ENCODE data around the gene PANK4.

Gene PANK4

DNA sequence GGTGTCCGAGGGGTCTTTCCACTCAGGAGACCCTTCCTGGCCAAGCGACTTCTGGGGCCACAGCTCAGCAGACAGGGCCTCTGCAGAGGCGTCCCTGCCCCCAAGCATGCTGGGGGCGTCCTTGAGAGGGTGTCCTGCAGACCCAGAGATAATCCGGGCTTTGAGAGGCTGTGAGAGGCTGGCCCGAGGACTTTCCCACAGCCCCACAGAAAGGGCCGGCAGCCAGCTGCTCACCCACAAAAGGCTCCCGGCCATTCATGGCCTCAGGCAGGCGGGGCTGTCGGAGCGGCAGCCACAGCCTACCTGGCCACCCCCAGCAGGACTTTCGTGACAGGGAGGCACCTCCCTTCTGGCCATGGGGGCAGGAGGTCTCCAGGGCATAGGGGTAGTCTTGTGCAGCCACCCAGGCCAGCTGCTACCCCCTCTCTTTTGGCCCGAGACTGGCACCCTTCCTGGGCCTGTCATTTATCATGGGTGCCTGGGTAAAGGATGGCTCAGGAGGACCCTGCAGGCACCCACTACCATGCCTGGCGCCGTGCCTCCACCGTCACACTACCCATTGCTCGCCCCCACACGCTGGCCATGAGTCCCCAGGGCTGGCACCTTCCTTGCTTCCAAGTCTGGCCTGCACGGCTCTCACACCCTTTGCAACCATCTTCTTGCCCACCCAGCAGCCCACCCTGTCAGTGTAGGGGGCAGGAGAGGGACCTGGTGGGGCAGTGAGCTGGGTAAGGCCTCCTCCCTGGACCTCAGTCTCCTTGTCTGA is 18.7 kb upstream of the PANK4 start:
- DNase-seq (ENCODE audit: low read depth): no peak

GRCh38 chr1:2544093-2544874 is 17.9 kb upstream of the PANK4 start:
- no peak for DNase-seq (ENCODE audit: low read depth)

DNA sequence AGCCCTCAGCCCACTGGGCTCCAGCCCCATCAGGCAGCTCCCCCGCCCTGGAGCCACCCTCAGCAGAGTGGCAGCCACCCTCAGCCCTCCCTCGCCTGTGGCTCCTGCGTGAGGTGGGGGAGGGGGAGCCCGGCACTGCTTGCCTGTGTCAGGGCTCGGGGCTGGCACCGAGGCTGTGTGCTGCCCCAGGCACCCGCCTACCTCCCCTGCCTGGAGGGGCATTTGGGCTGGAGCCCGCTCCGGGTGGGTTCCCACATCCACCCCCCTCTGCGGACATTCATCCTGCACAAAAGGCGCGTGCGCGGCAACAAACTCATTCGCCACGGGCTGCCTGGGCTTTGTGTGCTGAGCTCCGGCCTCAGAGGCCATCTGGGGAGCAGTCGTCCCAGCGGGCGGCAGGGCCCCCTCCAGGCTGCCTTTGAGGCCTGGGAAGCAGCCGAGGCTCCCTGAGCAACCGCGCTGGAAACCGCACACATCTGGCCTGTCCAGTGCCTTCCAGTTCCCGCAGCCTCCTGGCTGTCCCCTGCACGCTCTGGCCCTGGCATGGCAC is 17.2 kb upstream of the PANK4 start:
- no peak for DNase-seq (ENCODE audit: low read depth)

- no peak for DNase-seq (ENCODE audit: low read depth)
These were observed 16.0 kb upstream of the PANK4 start for GRCh38 chr1:2542246-2542915.

- DNase-seq (ENCODE audit: low read depth): no peak
These were observed 15.3 kb upstream of the PANK4 start for GRCh38 chr1:2541619-2542245.

DNA sequence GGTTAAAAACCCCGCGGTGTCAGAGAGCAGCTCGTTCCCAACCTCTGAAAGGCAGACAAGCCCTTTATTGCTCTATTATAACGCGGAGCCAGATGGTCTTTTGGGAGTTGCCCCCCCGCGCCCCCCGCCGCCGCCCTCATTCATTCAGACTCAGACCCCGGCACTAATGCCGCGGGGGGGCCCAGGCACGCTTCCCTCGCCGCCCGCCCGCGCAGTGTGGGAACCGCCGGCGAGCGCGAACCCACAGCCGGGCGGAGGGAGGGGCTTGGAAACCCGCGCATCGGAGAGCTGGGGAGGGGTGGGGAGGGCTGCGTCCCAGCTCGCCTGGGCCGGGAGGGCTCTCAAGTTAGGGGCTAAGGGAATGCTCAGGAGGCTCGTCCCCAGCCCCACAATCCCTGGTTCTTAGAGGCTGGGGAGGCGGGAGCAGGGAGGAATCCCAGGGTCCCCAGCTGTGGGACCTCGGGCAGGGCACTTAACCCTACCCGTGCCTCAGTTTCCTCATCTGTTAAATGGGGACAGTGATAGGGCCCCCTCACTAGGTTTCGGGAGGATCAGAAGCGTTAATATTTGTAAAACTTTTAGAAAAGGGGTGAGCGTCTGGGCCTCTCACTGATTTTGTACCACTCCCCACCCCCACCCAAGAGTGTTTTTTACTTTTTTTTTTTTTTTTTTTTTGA is 14.6 kb upstream of the PANK4 start:
- no peak for DNase-seq (ENCODE audit: low read depth)

DNA sequence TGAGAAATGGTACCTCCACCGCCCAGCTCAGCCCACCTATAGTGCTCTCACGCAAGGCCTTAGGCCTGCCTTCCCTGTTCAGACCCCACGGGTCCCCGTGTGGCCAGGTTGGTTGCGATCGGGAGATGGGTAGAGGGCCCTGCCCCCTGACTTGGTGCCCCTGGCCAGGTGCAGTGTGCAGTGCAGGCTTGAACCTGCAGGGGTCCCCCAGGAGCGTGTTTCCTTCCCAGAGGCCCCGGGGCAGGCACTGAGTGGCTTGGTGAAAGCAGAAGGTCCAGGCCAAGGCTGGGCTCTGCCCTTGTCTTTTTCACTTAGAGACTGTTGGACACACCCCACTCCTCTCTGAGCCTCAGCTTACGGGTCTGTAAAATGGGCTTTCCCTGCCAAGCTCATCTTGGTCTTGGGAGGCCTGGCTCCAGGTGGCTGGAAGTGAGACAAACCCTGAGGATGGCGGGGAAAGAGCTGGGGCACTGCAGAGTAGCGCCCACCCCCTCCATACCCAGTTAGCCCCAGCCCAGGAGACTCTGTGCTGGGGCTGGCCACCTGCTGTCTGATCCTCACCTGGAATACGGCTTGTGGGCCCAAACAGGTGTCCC is 13.0 kb upstream of the PANK4 start:
- DNase-seq (ENCODE audit: low read depth): no peak

DNA sequence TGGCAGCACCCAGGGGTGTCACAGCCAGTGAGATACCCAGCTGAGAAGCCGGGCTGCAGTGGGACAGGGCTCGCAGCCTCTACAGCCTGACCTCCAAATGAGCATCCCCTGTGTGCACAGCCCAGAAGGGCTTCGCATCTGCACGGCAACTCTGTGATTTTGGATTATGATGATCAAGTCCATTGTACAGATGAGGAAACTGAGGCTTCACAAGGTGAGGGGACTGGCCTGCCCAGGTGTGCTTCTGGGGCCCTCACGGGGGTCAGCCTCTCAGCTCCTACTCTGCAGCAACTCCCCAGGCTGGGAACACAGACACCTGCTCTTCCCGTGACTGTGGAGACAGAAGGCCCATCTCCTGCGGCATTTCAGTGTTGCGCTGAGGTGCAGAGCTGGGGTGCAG is 12.5 kb upstream of the PANK4 start:
- no peak for DNase-seq (ENCODE audit: low read depth)

DNA sequence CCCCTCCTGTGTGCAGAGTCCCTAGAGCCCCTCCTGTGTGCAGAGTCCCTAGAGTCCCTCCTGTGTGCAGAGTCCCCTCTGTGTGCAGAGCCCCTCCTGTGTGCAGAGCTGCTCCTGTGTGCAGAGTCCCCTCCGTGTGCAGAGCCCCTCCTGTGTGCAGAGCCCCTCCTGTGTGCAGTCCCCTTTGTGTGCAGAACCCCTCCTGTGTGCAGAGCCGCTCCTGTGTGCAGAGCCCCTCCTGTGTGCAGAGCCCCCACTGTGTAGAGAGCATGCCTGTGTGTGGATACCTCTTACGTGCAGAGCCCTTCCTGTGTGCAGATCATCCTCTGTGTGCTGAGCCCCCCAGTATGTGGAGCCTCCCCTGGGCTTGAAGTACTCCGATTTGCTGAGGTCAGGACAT is 12.0 kb upstream of the PANK4 start:
- no peak for DNase-seq (ENCODE audit: low read depth)

DNA sequence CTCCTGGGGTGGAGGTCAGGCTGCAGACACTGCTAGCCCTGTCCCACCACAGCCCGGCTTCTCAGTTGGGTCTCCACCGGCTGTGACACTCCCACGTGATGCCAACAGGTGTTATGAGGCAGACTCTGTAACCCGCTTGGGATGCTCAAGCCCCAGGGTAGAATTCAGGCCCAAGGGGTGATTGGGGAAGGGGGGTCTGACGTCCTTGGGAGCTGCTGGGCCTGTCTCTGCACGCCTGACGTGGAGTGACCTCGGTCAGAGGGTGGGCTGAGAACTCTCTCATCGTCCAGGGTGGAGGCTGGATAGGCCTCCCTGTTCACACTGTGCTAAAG is 11.4 kb upstream of the PANK4 start:
- DNase-seq (ENCODE audit: low read depth): no peak

DNA sequence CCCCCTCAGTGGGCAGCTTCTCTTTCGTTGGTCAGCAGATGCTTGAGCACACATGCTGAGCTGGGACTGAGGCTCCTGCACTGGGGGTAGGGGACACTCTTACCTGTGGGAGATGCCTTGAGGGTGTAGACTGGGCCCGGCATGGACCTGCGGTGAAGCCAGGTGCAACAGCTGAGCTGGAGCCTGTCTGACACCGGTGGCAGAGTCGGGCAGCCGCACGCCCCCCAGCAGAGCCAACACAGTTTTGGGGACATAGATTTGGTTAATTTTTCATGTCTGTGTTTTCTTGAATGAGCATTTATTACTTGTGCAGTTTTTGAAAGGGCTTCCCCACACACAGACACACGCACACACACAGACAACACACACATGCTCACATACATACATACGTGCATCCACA is 9.6 kb upstream of the PANK4 start:
- no peak for DNase-seq (ENCODE audit: low read depth)

GRCh38 chr1:2535455-2535854 is 9.1 kb upstream of the PANK4 start:
- DNase-seq (ENCODE audit: low read depth): no peak

GRCh38 chr1:2534687-2535441 is 8.5 kb upstream of the PANK4 start:
- no peak for DNase-seq (ENCODE audit: low read depth)

GRCh38 chr1:2534315-2534686 is 7.9 kb upstream of the PANK4 start:
- DNase-seq (ENCODE audit: low read depth): no peak

GRCh38 chr1:2533365-2533764 is 7.0 kb upstream of the PANK4 start:
- no peak for DNase-seq (ENCODE audit: low read depth)

DNA sequence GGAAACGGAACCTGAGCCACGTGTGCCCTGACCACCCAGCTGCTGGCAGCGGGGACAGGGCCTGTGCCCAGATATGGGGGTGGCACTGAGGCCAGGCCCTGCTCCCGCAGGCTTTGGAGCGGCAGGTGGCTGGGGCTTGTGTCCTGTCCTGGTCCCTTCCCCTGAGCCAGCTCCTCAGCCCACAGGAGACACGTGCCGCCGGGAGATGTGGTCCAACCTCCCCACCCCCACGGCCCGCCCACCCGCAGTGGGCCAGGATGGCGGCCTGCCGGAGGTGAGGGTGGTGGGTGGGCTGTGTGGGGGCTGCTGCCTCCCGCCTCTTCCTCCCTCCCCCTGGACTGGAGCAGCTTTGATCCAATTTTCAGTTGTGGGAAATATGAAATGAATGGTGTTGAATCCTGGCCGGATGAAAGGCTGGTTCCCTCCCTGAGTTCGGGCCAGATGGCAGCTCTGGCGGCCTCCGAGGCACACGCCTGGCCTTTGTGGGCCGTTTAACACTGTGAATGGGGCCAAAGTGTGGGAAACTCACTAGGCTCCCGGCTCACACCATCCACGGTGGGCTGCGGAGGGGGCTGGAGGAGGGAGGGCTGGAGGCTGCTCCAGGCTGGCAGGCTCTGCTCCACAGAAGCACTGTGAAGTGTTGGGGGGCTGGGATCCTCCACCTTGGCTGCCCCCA is 6.2 kb upstream of the PANK4 start:
- no peak for DNase-seq (ENCODE audit: low read depth)

DNA sequence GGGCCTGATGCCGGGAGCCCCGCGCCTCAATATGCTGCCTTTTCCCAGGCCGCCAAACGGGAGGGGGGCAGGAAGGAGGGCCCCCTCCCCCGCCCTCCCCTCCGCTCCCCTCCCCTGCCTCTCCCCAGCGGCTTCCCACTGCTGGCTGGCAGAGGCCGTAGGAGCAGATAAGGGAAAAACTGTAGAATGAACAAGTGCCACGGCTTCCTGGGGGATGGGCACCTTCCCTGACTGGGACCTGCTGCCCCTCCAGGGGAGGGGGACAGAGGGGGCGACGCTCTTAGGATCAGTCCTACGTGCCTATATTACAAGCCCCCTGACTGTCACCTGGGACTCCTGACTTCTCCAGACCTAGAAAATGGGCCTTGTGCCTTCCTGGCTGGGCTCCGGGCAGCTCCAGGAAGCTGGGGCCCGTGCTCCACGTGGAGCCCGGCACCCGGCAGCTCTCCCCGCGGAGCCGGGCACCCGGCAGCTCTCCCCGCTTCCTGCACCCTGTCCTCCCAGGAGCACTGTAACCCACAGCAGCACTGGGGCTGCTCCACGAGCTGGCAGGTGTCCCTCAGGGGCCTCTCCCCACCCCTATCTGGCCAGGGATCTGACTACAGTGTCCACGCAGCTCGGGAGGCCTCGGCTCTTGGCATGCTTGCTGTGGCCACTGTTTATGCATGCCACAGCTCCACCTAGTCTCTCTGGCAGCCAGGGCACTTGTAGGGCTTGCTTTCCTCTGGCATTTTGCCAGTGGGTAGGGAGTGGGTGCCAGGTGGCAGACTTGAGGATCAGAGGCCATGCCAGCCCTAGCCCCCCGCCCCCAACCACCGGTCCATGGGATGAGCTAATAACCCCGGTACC is 4.3 kb upstream of the PANK4 start:
- DNase-seq (ENCODE audit: low read depth): no peak

DNA sequence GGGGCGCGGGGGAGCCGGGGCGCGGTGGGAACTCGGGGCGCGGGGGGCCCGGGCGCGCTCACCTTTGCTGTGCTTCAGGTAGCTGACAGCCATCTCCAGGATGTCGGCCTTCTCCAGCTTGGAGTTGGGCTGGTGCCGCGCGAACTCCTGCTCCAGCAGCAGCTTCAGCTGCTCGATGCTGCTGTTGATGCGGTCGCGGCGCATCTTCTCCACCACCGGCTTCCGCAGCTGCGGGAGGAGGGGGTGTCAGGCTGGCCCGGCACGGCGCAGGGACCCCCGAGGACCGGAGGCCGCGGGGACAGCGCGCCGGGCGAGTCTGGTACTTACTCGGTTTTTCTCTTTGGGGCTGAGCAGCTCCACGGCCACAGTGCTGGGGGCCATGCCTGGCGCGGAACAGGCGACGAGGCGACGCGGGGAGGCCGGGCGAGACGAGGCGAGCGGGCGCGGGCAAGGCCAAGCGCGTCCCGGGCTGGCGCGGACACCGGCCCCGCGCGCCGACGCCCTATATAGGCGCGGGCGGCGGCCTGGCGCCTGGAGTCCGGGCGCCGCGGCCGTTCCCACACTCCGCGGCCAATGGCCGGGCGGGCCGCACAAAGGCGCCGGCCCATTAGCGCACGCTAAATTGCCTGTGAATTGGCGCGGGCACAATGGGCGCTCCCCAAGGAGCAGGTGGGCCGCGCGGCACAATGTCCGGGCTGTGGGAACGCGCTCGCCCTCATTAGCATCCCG is 3.6 kb upstream of the PANK4 start, which contains the start of gene HES5:
Gene HES5 (minus strand): TSS at position 480 of the 729 bp plus-strand sequence. CDS start 99 bp downstream, at position 381.
- no peak for DNase-seq (ENCODE audit: low read depth)
